ENCODE results near the gene POLR3GL. TPM values are rescaled to one million over a fixed set of nuclear protein-coding genes. Genes with fewer than 3 reads are reported as not detected.

POLR3GL gene
- total RNA-seq, 1 experiment from 2014 or later = 8.5 TPM

GRCh38 chr1:145947551-145947950 is 16.9 kb upstream of the POLR3GL start:
- peaks cover 14% of the 10 kb centered on the region for H3K36me3 ChIP-seq (ENCODE audit: insufficient read depth, low read length, poor library complexity, severe bottlenecking)
- no peak overlapping the region for H3K4me3 ChIP-seq (ENCODE audit: low read depth, low read length, poor library complexity, severe bottlenecking)
- intact Hi-C loops (cut with micrococcal nuclease; ENCODE audit: unreplicated experiment) = no loop called here
- ChIA-PET CTCF (no interaction called here), POLR2A (ENCODE audit: low non-redundant PET) (no interaction called here)
- H3K27ac ChIP-seq (ENCODE audit: low read depth, low read length, poor library complexity, severe bottlenecking) = no peak overlapping the region
- DNase-seq (ENCODE audit: low spot score) = no peak
- TF ChIP-seq EZH2 (IDR thresholded peaks at IDR 0.05; ENCODE audit: borderline replicate concordance, low read depth, low read length, poor library complexity, severe bottlenecking) (no peak), CTCF (conservative IDR thresholded peaks at IDR 0.05; ENCODE audit: low read depth, low read length) (no peak)
- no TSS peak for BruUV-seq (replicated peaks)
- no peaks in the 10 kb centered on the region for H3K9me3 ChIP-seq (ENCODE audit: low read depth, low read length, poor library complexity, severe bottlenecking)
- no peaks in the 10 kb centered on the region for H3K27me3 ChIP-seq (replicated peaks; ENCODE audit: insufficient read depth, low read depth, low read length, poor library complexity)
- H3K4me1 ChIP-seq (ENCODE audit: insufficient read depth, low read length, poor library complexity, severe bottlenecking) = no peaks in the 10 kb centered on the region

- intact Hi-C loops (cut with micrococcal nuclease; ENCODE audit: unreplicated experiment) = no loop called here
- peaks cover 2% of the 10 kb centered on the region for H3K4me1 ChIP-seq (ENCODE audit: insufficient read depth, low read length, poor library complexity, severe bottlenecking)
- TF ChIP-seq EZH2 (IDR thresholded peaks at IDR 0.05; ENCODE audit: borderline replicate concordance, low read depth, low read length, poor library complexity, severe bottlenecking) = no peak
- TF ChIP-seq CTCF (conservative IDR thresholded peaks at IDR 0.05; ENCODE audit: low read depth, low read length) = no peak
- H3K36me3 ChIP-seq (ENCODE audit: insufficient read depth, low read length, poor library complexity, severe bottlenecking) = peaks cover 14% of the 10 kb centered on the region
- no peak overlapping the region for H3K27ac ChIP-seq (ENCODE audit: low read depth, low read length, poor library complexity, severe bottlenecking)
- H3K4me3 ChIP-seq (ENCODE audit: low read depth, low read length, poor library complexity, severe bottlenecking) = no peak overlapping the region
- H3K9me3 ChIP-seq (ENCODE audit: low read depth, low read length, poor library complexity, severe bottlenecking) = no peaks in the 10 kb centered on the region
- no TSS peak for BruUV-seq (replicated peaks)
- ChIA-PET POLR2A (ENCODE audit: low non-redundant PET) (no interaction called here), CTCF (no interaction called here)
- no peaks in the 10 kb centered on the region for H3K27me3 ChIP-seq (replicated peaks; ENCODE audit: insufficient read depth, low read depth, low read length, poor library complexity)
- DNase-seq (ENCODE audit: low spot score) = no peak
Observed at GRCh38 chr1:145949219-145949618, 15.3 kb upstream of the POLR3GL start.

DNA sequence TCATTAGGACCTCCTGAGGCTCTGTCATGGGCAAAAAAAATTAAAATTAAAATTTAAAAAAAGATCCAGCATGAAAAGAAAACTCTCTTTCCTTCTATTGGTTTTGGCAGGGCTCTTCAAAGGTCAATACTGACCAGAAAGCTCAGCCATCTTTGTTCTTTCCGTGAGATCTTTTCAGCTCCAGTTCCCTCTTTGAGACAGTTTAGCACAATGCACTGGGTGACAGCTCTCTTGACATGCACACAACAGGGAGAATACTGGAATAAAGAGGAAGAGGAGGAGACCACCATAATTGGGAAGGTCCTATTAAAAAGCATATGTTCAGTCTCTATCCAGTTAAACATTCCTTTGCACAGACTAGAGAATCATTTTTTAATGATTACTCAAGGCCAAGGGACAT is 13.0 kb upstream of the POLR3GL start:
- POLR2A ChIA-PET (ENCODE audit: low non-redundant PET) = no interaction called here

More for the DNA sequence above, 13.0 kb upstream of the POLR3GL start:
- H3K27me3 ChIP-seq (replicated peaks; ENCODE audit: insufficient read depth, low read depth, low read length, poor library complexity) = no peaks in the 10 kb centered on the region
- intact Hi-C loops (cut with micrococcal nuclease; ENCODE audit: unreplicated experiment) = loop anchor here (1.0 kb wide), 1 partner anchor 17 kb away; no protein-coding TSS in a partner anchor
- CTCF ChIA-PET = no interaction called here
- no TSS peak for BruUV-seq (replicated peaks)
- no peak overlapping the region for H3K27ac ChIP-seq (ENCODE audit: low read depth, low read length, poor library complexity, severe bottlenecking)
- no peak for DNase-seq (ENCODE audit: low spot score)
- TF ChIP-seq CTCF (conservative IDR thresholded peaks at IDR 0.05; ENCODE audit: low read depth, low read length) (no peak), EZH2 (IDR thresholded peaks at IDR 0.05; ENCODE audit: borderline replicate concordance, low read depth, low read length, poor library complexity, severe bottlenecking) (no peak)
- peaks cover 25% of the 10 kb centered on the region for H3K4me1 ChIP-seq (ENCODE audit: insufficient read depth, low read length, poor library complexity, severe bottlenecking)
- H3K36me3 ChIP-seq (ENCODE audit: insufficient read depth, low read length, poor library complexity, severe bottlenecking) = peaks cover 12% of the 10 kb centered on the region
- H3K4me3 ChIP-seq (ENCODE audit: low read depth, low read length, poor library complexity, severe bottlenecking) = no peak overlapping the region
- no peaks in the 10 kb centered on the region for H3K9me3 ChIP-seq (ENCODE audit: low read depth, low read length, poor library complexity, severe bottlenecking)

Data from A673 (cell line).